H1 (cell line): Measurements from ENCODE around the gene ELL. TPM values are rescaled to one million over a fixed set of nuclear protein-coding genes. Genes with fewer than 3 reads are reported as not detected.

Experiments used
- CTCF ChIA-PET: fragments of 300-600 bp; sonication (Branson Sonifier 250); formaldehyde crosslinking; loops from one replicate; lab custom pipeline; 2021; ENCODE audit not compliant: partially characterized antibody; lab: Charles Lee
- POLR2A ChIA-PET: fragments of 300-600 bp; sonication (Branson Sonifier 250); formaldehyde crosslinking; loops from one replicate; lab custom pipeline; 2021; ENCODE audit warnings: inconsistent platforms; ENCODE audit not compliant: partially characterized antibody; lab: Charles Lee
- DNase-seq, 2 experiments: peaks; one replicate each; pipeline versions ENCODE4 v3.0.0 to v3.0.0-alpha.2; 2010 to 2022; ENCODE audit warnings: low spot score in 2 of 2, low read depth in 1 of 2, mixed read lengths in 1 of 2
- FAIRE-seq: peaks from 2 replicates; lab custom pipeline; 2011; peaks lifted over from hg19 to GRCh38; lab: Jason Lieb, UNC
- H2AFZ ChIP-seq: 2 replicates; pipeline ENCODE4 v1.8.1; 2012; ENCODE audit warnings: low read length, inconsistent platforms
- H2AK5ac ChIP-seq: 2 replicates; pipeline ENCODE4 v1.6.1; 2013; ENCODE audit warnings: low read depth, low read length
- H2BK120ac ChIP-seq: replicated peaks from 2 replicates; pipeline ENCODE3; 2013; ENCODE audit warnings: low read depth, low read length, inconsistent platforms
- H2BK12ac ChIP-seq: 2 replicates; pipeline ENCODE4 v1.6.1; 2013; ENCODE audit warnings: low read depth, low read length
- H2BK15ac ChIP-seq: 2 replicates; pipeline ENCODE4 v1.6.1; 2013; ENCODE audit warnings: low read length
- H2BK20ac ChIP-seq: 2 replicates; pipeline ENCODE4 v1.6.1; 2013; ENCODE audit warnings: low read length
- H2BK5ac ChIP-seq: 2 replicates; pipeline ENCODE4 v1.6.1; 2013; ENCODE audit warnings: low read depth, low read length
- H3K14ac ChIP-seq: 2 replicates; pipeline ENCODE4 v1.6.1; 2013; ENCODE audit warnings: inconsistent platforms; ENCODE audit not compliant: insufficient read length
- H3K18ac ChIP-seq: 2 replicates; pipeline ENCODE4 v1.6.1; 2013; ENCODE audit warnings: low read length; ENCODE audit errors: extremely low read depth
- H3K23ac ChIP-seq: 2 replicates; pipeline ENCODE4 v1.6.1; 2013; ENCODE audit warnings: inconsistent platforms; ENCODE audit not compliant: insufficient read length
- H3K23me2 ChIP-seq: 2 replicates; pipeline ENCODE4 v1.6.1; 2013; ENCODE audit warnings: low read depth, low read length
- H3K27ac ChIP-seq: 2 replicates; pipeline ENCODE4 v1.6.1; 2011; ENCODE audit warnings: low read depth, low read length, inconsistent platforms
- H3K27me3 ChIP-seq, 4 experiments: replicated peaks in 1 of 4; 1 replicate in 1 of 4; 2 replicates in 3 of 4; pipeline versions ENCODE4 v1.6.1 to v1.8.1; 2011 to 2013; ENCODE audit warnings: low read length in 3 of 4, mild to moderate bottlenecking in 3 of 4, inconsistent platforms in 2 of 4, mixed read lengths in 2 of 4, moderate library complexity in 1 of 4; ENCODE audit not compliant: control insufficient read depth in 3 of 4, insufficient read depth in 3 of 4; ENCODE audit errors: extremely low read depth in 1 of 4
- H3K36me3 ChIP-seq, 4 experiments: 2 replicates each; pipeline versions ENCODE4 v1.6.1 to v1.8.1; 2011 to 2013; ENCODE audit warnings: mild to moderate bottlenecking in 4 of 4, low read length in 3 of 4, moderate library complexity in 2 of 4, control low read depth in 1 of 4, inconsistent platforms in 1 of 4; ENCODE audit not compliant: insufficient read depth in 4 of 4, control insufficient read depth in 2 of 4
- H3K4ac ChIP-seq: replicated peaks from 2 replicates; pipeline ENCODE3; 2013; ENCODE audit warnings: low read length, low read depth, mixed read lengths, inconsistent platforms; ENCODE audit not compliant: insufficient read length
- H3K4me1 ChIP-seq, 4 experiments: replicated peaks in 1 of 4; 1 replicate in 1 of 4; 2 replicates in 3 of 4; pipeline versions ENCODE4 v1.6.1 to v1.8.1; 2011 to 2013; ENCODE audit warnings: low read length in 3 of 4, inconsistent platforms in 2 of 4, mixed read lengths in 1 of 4; ENCODE audit not compliant: insufficient read depth in 4 of 4, control insufficient read depth in 3 of 4
- H3K4me2 ChIP-seq, 2 experiments: 2 replicates each; pipeline versions ENCODE4 v1.6.1 to v1.8.1; 2011 to 2013; ENCODE audit warnings: low read depth in 2 of 2, low read length in 2 of 2, control low read depth in 1 of 2, inconsistent platforms in 1 of 2, mild to moderate bottlenecking in 1 of 2; ENCODE audit not compliant: insufficient read depth in 1 of 2
- H3K4me3 ChIP-seq, 4 experiments: fragments of 200-600, 300-600 bp in 1 of 4; sonication (generic), shearing (Covaris generic), sonication (Bioruptor Twin) in 1 of 4; 2 replicates each; pipeline versions ENCODE4 v1.5.1 to v1.8.1; 2011 to 2016; ENCODE audit warnings: low read length in 4 of 4, low read depth in 3 of 4, control low read depth in 2 of 4, inconsistent platforms in 2 of 4, mild to moderate bottlenecking in 2 of 4, mixed read lengths in 1 of 4, moderate library complexity in 1 of 4; ENCODE audit not compliant: insufficient read depth in 2 of 4; ENCODE audit errors: extremely low read depth in 1 of 4
- H3K56ac ChIP-seq: replicated peaks from 2 replicates; pipeline ENCODE3; 2013; ENCODE audit warnings: low read depth, mild to moderate bottlenecking, mixed read lengths, low read length, inconsistent platforms; ENCODE audit not compliant: insufficient read length
- H3K79me1 ChIP-seq: 2 replicates; pipeline ENCODE4 v1.6.1; 2013; ENCODE audit warnings: low read depth, low read length, control low read depth
- H3K79me2 ChIP-seq, 2 experiments: 2 replicates each; pipeline versions ENCODE4 v1.6.1 to v1.8.1; 2012 to 2013; ENCODE audit warnings: low read length in 2 of 2, mild to moderate bottlenecking in 2 of 2, inconsistent platforms in 1 of 2; ENCODE audit not compliant: insufficient read depth in 2 of 2, control insufficient read depth in 1 of 2
- H3K9ac ChIP-seq, 4 experiments: replicated peaks in 1 of 4; 1 replicate in 1 of 4; 2 replicates in 3 of 4; pipeline versions ENCODE4 v1.6.1 to v1.8.1; 2011 to 2013; ENCODE audit warnings: low read depth in 3 of 4, low read length in 3 of 4, control low read depth in 2 of 4, mild to moderate bottlenecking in 2 of 4, moderate library complexity in 2 of 4, inconsistent platforms in 1 of 4; ENCODE audit errors: extremely low read depth in 1 of 4
- H3K9me3 ChIP-seq, 2 experiments: 2 replicates each; pipeline versions ENCODE4 v1.6.1 to v1.8.1; 2012 to 2013; ENCODE audit warnings: mild to moderate bottlenecking in 2 of 2, moderate library complexity in 2 of 2, control low read depth in 1 of 2, inconsistent platforms in 1 of 2, low read depth in 1 of 2, low read length in 1 of 2, mixed read lengths in 1 of 2; ENCODE audit not compliant: insufficient read depth in 2 of 2
- H4K20me1 ChIP-seq, 2 experiments: replicated peaks in 1 of 2; 2 replicates each; pipeline versions ENCODE3 to v1.8.1; 2011 to 2013; ENCODE audit warnings: inconsistent platforms in 2 of 2, low read length in 2 of 2, mild to moderate bottlenecking in 1 of 2; ENCODE audit not compliant: insufficient read depth in 2 of 2, control insufficient read depth in 1 of 2
- H4K5ac ChIP-seq: 2 replicates; pipeline ENCODE4 v1.6.1; 2013; ENCODE audit warnings: low read length, low read depth, mixed read lengths, inconsistent platforms; ENCODE audit not compliant: insufficient read length
- H4K8ac ChIP-seq: 2 replicates; pipeline ENCODE4 v1.8.0; 2013; ENCODE audit warnings: mild to moderate bottlenecking, moderate library complexity, low read length, inconsistent platforms; ENCODE audit not compliant: insufficient read depth; ENCODE audit errors: extremely low read depth
- H4K91ac ChIP-seq: replicated peaks from 2 replicates; pipeline ENCODE3; 2013; ENCODE audit warnings: low read length, mixed read lengths, inconsistent platforms; ENCODE audit not compliant: insufficient read length
- BCL11A ChIP-seq, 2 experiments: IDR thresholded peaks; one replicate each; pipeline ENCODE4 v1.6.1; 2011; ENCODE audit warnings: low read depth in 2 of 2, low read length in 2 of 2, mild to moderate bottlenecking in 2 of 2
- CBX5 ChIP-seq: fragments of 300-800, 300-1000 bp; sonication (generic); IDR thresholded peaks from 2 replicates; pipeline ENCODE4 v1.7.1; 2016; ENCODE audit warnings: antibody characterized with exemption, low read length, low read depth
- CREB1 ChIP-seq: IDR thresholded peaks from 2 replicates; pipeline ENCODE4 v1.6.1; 2012; ENCODE audit warnings: inconsistent platforms
- EGR1 ChIP-seq: IDR thresholded peaks from 2 replicates; pipeline ENCODE4 v1.6.1; 2011; ENCODE audit warnings: low read depth, low read length, borderline replicate concordance
- HDAC2 ChIP-seq, 2 experiments: fragments of 300-600 bp in 1 of 2; sonication (generic) in 1 of 2; IDR thresholded peaks; 2 replicates each; pipeline ENCODE4 v1.6.1; 2011 to 2012; ENCODE audit warnings: low read depth in 2 of 2, low read length in 2 of 2, mild to moderate bottlenecking in 2 of 2, moderate library complexity in 2 of 2, borderline replicate concordance in 1 of 2, inconsistent platforms in 1 of 2
- MAFK ChIP-seq: IDR thresholded peaks from 2 replicates; pipeline ENCODE4 v1.6.1; 2012; ENCODE audit warnings: low read depth, mild to moderate bottlenecking, improper control_type of control experiment, low read length
- NRF1 ChIP-seq: IDR thresholded peaks from 2 replicates; pipeline ENCODE4 v1.6.1; 2011; ENCODE audit warnings: mild to moderate bottlenecking, low read depth, low read length, improper control_type of control experiment
- RAD21 ChIP-seq, 2 experiments: IDR thresholded peaks in 1 of 2; conservative IDR thresholded peaks in 1 of 2; 2 replicates each; pipeline ENCODE4 v1.6.1; 2011; ENCODE audit warnings: low read depth in 2 of 2, low read length in 2 of 2, improper control_type of control experiment in 1 of 2, inconsistent platforms in 1 of 2, mild to moderate bottlenecking in 1 of 2, moderate library complexity in 1 of 2
- RFX5 ChIP-seq: IDR thresholded peaks from 2 replicates; pipeline ENCODE4 v1.6.1; 2011; ENCODE audit warnings: low read depth, low read length, improper control_type of control experiment, borderline replicate concordance
- RNF2 ChIP-seq: fragments of 200-900, 300-1000 bp; sonication (generic); IDR thresholded peaks from 2 replicates; pipeline ENCODE4 v1.7.1; 2016; ENCODE audit warnings: borderline replicate concordance, low read depth, mild to moderate bottlenecking, antibody characterized with exemption, low read length; ENCODE audit not compliant: poor library complexity, severe bottlenecking; ENCODE audit errors: missing control alignments
- SIRT6 ChIP-seq: IDR thresholded peaks from one replicate; pipeline ENCODE4 v1.7.1; 2012; ENCODE audit warnings: low read length, inconsistent platforms
- SP2 ChIP-seq: IDR thresholded peaks from 2 replicates; pipeline ENCODE4 v1.6.1; 2012; ENCODE audit warnings: mild to moderate bottlenecking, low read length, inconsistent platforms
- SRF ChIP-seq: IDR thresholded peaks from 2 replicates; pipeline ENCODE4 v1.6.1; 2011; ENCODE audit warnings: mild to moderate bottlenecking, low read depth, low read length, moderate library complexity
- WGBS, 2 experiments: shearing (Covaris generic) in 1 of 2; methylation state at CpG; one replicate each; pipeline versions ENCODE4 v1.1.6 to v1.1.7; 2013 to 2015; ENCODE audit warnings: low lambda C conversion rate in 2 of 2, mixed read lengths in 2 of 2, inconsistent platforms in 1 of 2, low coverage in 1 of 2, missing lambda C conversion rate in 1 of 2; ENCODE audit not compliant: insufficient replicate concordance in 2 of 2, insufficient coverage in 1 of 2, insufficient read length in 1 of 2; ENCODE audit errors: extremely low coverage in 1 of 2, missing lambda C conversion rate in 1 of 2; 5-methylcytosine and 5-hydroxymethylcytosine counted together
- polyA plus RNA-seq, 7 experiments: library from polyadenylated mRNA; depleted of rRNA in 3 of 7; stranded (reverse) in 5 of 7; unstranded in 2 of 7; fragments of >200 nt in 5 of 7; fragments of 200-250 nt in 2 of 7; gene quantifications; 1 replicate in 5 of 7; 2 replicates in 1 of 7; 4 replicates in 1 of 7; pipeline versions ENCODE4 v1.2.1 to v1.2.3, GENCODE V29; 2011 to 2013; ENCODE audit warnings: missing spikeins in 2 of 7, mixed read lengths in 2 of 7
- total RNA-seq: library from RNA; stranded (reverse); fragmentation: NEBNext Ultra II Directional; extraction: Animal tissue kit (Norgen Biotek cat#: 25700); gene quantifications from 2 replicates; pipeline ENCODE4 v1.2.1, GENCODE V29; 2021

Gene ELL
- total and polyA plus RNA-seq, 2 of the 8 experiments (the other 6 are each of a cell fraction or from before 2014, with no cell fraction given), result 5.2 to 10.5 TPM

GRCh38 chr19:18502638-18503294, 19.1 kb downstream of the ELL start:
- H3K27me3 ChIP-seq, result no peaks in the 10 kb centered on the region
- peaks cover 26% of the 10 kb centered on the region for H3K79me1 ChIP-seq
- H2BK15ac ChIP-seq, result no peak overlapping the region
- no peak overlapping the region for H3K14ac ChIP-seq
- CTCF ChIA-PET, result interaction anchor here (0.8 to 32.9 kb wide), 8 partner anchors 11 to 227 kb away, joined by 3 to 458 read pairs (median 4); no protein-coding TSS in a partner anchor
- no peaks in the 10 kb centered on the region; a peak in 1 of 7 replicates for H3K4me1 ChIP-seq
- no peak overlapping the region for H3K18ac ChIP-seq
- H4K91ac ChIP-seq, result no peak overlapping the region
- H3K23ac ChIP-seq, result no peak overlapping the region
- H3K4me3 ChIP-seq, result no peak overlapping the region
- H3K4ac ChIP-seq, result no peak overlapping the region
- no peak overlapping the region for H4K5ac ChIP-seq
- peaks cover 19 to 51% of the 10 kb centered on the region in 2 experiments for H4K20me1 ChIP-seq
- WGBS, 2 experiments, result 93% methylated on average over 16 of the region's 17 CpGs; no CpG with 5 or more reads in 1 of the 2 experiments
- no peak overlapping the region for H4K8ac ChIP-seq
- no peaks in the 10 kb centered on the region for H3K9me3 ChIP-seq
- DNase-seq, result no peak
- POLR2A ChIA-PET, result interaction anchor here (2.9 kb wide), 1 partner anchor 87 kb away, joined by 9 read pairs; the partner anchor contains the start of gene REX1BD
- H2BK5ac ChIP-seq, result no peak overlapping the region
- no peak overlapping the region for H2AFZ ChIP-seq
- H3K4me2 ChIP-seq, result no peak overlapping the region
- H3K36me3 ChIP-seq, result no peaks in the 10 kb centered on the region
- H3K56ac ChIP-seq, result no peak overlapping the region
- H2BK120ac ChIP-seq, result no peak overlapping the region
- H2BK12ac ChIP-seq, result no peak overlapping the region
- H3K27ac ChIP-seq, result no peak overlapping the region
- no peak for FAIRE-seq
- H3K79me2 ChIP-seq, result peaks cover 0 to 64% of the 10 kb centered on the region in 2 experiments; a peak in 3 of 4 replicates
- no peaks in the 10 kb centered on the region for H3K23me2 ChIP-seq
- no peak overlapping the region for H3K9ac ChIP-seq
- H2AK5ac ChIP-seq, result no peak overlapping the region
- no peak overlapping the region for H2BK20ac ChIP-seq
- TF ChIP-seq HDAC2 (IDR thresholded peaks at IDR 0.05; ENCODE audit: borderline replicate concordance in 1 of 2, low read depth in 2 of 2, low read length in 2 of 2) (no peak), CREB1 (no peak), NRF1 (no peak), SP2 (no peak), EGR1 (no peak), RNF2 (no peak), SRF (no peak), CBX5 (no peak), RFX5 (no peak), SIRT6 (no peak), MAFK (no peak), RAD21 (IDR thresholded peaks at IDR 0.05 in 1 of 2, conservative IDR thresholded peaks at IDR 0.05 in 1 of 2; ENCODE audit: low read depth in 2 of 2, low read length in 2 of 2) (no peak), BCL11A (IDR thresholded peaks at IDR 0.05; ENCODE audit: low read depth in 2 of 2, low read length in 2 of 2) (no peak)
